NCI-H82 treated with DMSO at 0.1 percent for 48 hours (cell line): ENCODE measurements around the gene BPIFA2.
A peak's percentile ranks its signal among the peaks of the same experiment; 100 is the strongest.
"Not testable (repeated sequence)": the region's sequence is repeated elsewhere in the genome, so short reads cannot be mapped to it uniquely, and the experiment has no call there.

Experiments used
- DNase-seq: peaks from one replicate; lab custom pipeline; 2025; ENCODE audit not compliant: unreplicated experiment; lab: John Stamatoyannopoulos, UW

Gene BPIFA2

GRCh38 chr20:33160681-33161080 lies 7.3 kb upstream of the BPIFA2 start:
- DNase-seq = no peak

GRCh38 chr20:33162313-33162712 lies 5.6 kb upstream of the BPIFA2 start:
- DNase-seq = no peak

- DNase-seq = no peak
Observed at GRCh38 chr20:33162753-33163152, 5.2 kb upstream of the BPIFA2 start.

GRCh38 chr20:33163856-33164762 lies 3.9 kb upstream of the BPIFA2 start:
- no peak for DNase-seq

GRCh38 chr20:33164763-33165095 lies 3.2 kb upstream of the BPIFA2 start:
- no peak for DNase-seq

- no peak for DNase-seq
Observed at GRCh38 chr20:33165416-33166055, 2.4 kb upstream of the BPIFA2 start.

GRCh38 chr20:33166533-33167113 lies 1.3 kb upstream of the BPIFA2 start:
- no peak for DNase-seq

GRCh38 chr20:33169176-33169794 lies 1.3 kb downstream of the BPIFA2 start:
- peak; percentile 6 for DNase-seq

GRCh38 chr20:33172781-33173180 lies 4.8 kb downstream of the BPIFA2 start:
- no peak for DNase-seq

- DNase-seq = no peak
Observed at GRCh38 chr20:33175123-33175522, 7.2 kb downstream of the BPIFA2 start.

GRCh38 chr20:33176101-33176500 lies 8.1 kb downstream of the BPIFA2 start:
- DNase-seq = peak; percentile 90

GRCh38 chr20:33177866-33178265 lies 9.9 kb downstream of the BPIFA2 start:
- DNase-seq = no peak

GRCh38 chr20:33178726-33179125 lies 10.8 kb downstream of the BPIFA2 start:
- DNase-seq = no peak

GRCh38 chr20:33180169-33180568 lies 12.2 kb downstream of the BPIFA2 start:
- DNase-seq = no peak

- DNase-seq = no peak
Observed at GRCh38 chr20:33181482-33182093, 13.6 kb downstream of the BPIFA2 start.

- DNase-seq = peak; percentile 4
Observed at GRCh38 chr20:33183312-33183711, 15.4 kb downstream of the BPIFA2 start.

- DNase-seq = not testable (repeated sequence)
Observed at GRCh38 chr20:33185031-33185590, 17.2 kb downstream of the BPIFA2 start.

GRCh38 chr20:33187491-33187890 lies 19.5 kb downstream of the BPIFA2 start:
- DNase-seq = no peak

- DNase-seq = no peak
Observed at GRCh38 chr20:33188421-33188820, 20.5 kb downstream of the BPIFA2 start.

- DNase-seq = no peak
Observed at GRCh38 chr20:33191484-33191883, 23.5 kb downstream of the BPIFA2 start.

GRCh38 chr20:33191955-33192354 lies 24.0 kb downstream of the BPIFA2 start:
- DNase-seq = no peak
